ENCODE data around the gene SBNO1. TPM values are rescaled to one million over a fixed set of nuclear protein-coding genes. Genes with fewer than 3 reads are reported as not detected.
"Not testable (repeated sequence)": the region's sequence is repeated elsewhere in the genome, so short reads cannot be mapped to it uniquely, and the experiment has no call there.

SBNO1 gene
- total RNA-seq, 1 donor from 2014 or later: 20.3 TPM

- no peak for DNase-seq (ENCODE audit: low read depth in 2 of 2)
These were observed 24.4 kb upstream of the SBNO1 start for GRCh38 chr12:123388951-123389559.

DNA sequence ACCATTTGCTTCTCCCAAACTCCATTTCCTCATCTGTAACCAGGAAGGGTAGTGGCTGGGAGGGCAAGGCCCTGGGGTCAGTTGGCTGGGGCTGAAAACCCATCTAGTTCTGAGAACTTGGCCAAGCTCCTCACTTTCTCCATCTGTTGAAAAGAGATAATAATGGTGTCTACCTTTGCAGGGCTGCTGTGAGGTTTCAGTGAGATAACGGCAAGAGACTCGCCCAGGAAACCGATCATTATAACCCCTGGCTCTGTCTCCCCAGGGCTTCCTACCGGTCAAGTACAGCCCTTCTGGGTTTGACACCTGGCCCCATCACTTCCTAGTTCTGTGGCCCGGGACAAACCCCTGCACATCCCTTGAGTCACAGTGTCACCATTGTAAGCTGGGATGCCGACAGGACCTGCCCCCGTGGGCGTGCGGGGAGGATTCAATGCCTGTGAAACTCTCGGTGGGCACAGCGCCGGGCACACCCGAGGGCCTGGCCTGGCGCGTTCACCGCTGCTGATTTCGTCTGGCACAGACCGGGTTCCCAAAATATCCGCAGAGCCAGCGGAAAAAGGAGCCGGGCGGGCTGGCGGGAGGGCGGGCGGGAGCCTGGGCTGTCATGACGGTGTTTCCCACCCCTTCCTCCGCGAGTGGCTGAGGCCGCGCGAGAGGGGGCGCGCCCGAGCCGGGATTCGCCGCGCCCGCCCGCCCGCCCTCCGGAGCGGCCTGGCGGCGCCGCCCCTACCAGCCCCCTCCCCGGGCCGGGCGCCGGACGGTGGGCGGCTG lies 23.7 kb upstream of the SBNO1 start:
- DNase-seq (ENCODE audit: low read depth in 2 of 2): peak; percentile 40 to 79

GRCh38 chr12:123387508-123388176 lies 23.0 kb upstream of the SBNO1 start:
- no peak for DNase-seq (ENCODE audit: low read depth in 2 of 2)

GRCh38 chr12:123385536-123385935 lies 20.9 kb upstream of the SBNO1 start:
- not testable (repeated sequence) for DNase-seq (ENCODE audit: low read depth in 2 of 2)

- no peak for DNase-seq (ENCODE audit: low read depth in 2 of 2)
These were observed 20.3 kb upstream of the SBNO1 start for GRCh38 chr12:123384994-123385376.

- no peak for DNase-seq (ENCODE audit: low read depth in 2 of 2)
These were observed 19.8 kb upstream of the SBNO1 start for GRCh38 chr12:123384318-123384993.

- DNase-seq (ENCODE audit: low read depth in 2 of 2): no peak
These were observed 18.0 kb upstream of the SBNO1 start for GRCh38 chr12:123382684-123383083.

- no peak for DNase-seq (ENCODE audit: low read depth in 2 of 2)
These were observed 14.7 kb upstream of the SBNO1 start for GRCh38 chr12:123379391-123379790.

DNA sequence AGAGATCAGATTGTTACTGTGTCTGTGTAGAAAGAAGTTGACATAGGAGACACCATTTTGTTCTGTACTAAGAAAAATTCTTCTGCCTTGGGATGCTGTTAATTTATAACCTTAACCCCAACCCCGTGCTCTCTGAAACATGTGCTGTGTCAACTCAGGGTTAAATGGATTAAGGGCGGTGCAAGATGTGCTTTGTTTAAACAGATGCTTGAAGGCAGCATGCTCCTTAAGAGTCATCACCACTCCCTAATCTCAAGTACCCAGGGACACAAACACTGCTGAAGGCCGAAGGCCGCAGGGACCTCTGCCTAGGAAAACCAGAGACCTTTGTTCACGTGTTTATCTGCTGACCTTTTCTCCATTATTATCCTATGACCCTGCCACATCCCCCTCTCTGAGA lies 7.8 kb upstream of the SBNO1 start:
- not testable (repeated sequence) for DNase-seq (ENCODE audit: low read depth in 2 of 2)

GRCh38 chr12:123371667-123372368 lies 7.2 kb upstream of the SBNO1 start:
- not testable (repeated sequence) for DNase-seq (ENCODE audit: low read depth in 2 of 2)

- DNase-seq (ENCODE audit: low read depth in 2 of 2): no peak
These were observed 4.6 kb upstream of the SBNO1 start for GRCh38 chr12:123369229-123369628.

- not testable (repeated sequence) for DNase-seq (ENCODE audit: low read depth in 2 of 2)
These were observed 3.8 kb upstream of the SBNO1 start for GRCh38 chr12:123368431-123368830.

DNA sequence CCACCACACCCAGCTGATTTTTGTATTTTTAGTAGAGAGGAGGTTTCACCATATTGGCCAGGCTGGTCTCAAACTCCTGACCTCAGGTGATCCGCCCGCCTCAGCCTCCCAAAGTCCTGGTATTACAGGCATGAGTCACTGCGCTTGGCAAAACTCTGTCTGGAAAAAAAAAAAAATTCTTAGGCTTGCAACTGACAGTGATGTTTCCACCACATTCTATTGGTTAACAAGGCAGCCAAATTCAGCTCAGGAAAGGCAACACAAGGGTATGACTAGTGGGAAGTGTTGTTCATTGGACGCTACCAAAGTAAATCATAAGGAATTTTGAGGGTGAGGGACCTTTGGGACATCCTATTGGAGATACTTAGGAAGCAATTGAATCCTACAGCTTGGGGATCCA lies 2.9 kb upstream of the SBNO1 start:
- no peak for DNase-seq (ENCODE audit: low read depth in 2 of 2)

DNA sequence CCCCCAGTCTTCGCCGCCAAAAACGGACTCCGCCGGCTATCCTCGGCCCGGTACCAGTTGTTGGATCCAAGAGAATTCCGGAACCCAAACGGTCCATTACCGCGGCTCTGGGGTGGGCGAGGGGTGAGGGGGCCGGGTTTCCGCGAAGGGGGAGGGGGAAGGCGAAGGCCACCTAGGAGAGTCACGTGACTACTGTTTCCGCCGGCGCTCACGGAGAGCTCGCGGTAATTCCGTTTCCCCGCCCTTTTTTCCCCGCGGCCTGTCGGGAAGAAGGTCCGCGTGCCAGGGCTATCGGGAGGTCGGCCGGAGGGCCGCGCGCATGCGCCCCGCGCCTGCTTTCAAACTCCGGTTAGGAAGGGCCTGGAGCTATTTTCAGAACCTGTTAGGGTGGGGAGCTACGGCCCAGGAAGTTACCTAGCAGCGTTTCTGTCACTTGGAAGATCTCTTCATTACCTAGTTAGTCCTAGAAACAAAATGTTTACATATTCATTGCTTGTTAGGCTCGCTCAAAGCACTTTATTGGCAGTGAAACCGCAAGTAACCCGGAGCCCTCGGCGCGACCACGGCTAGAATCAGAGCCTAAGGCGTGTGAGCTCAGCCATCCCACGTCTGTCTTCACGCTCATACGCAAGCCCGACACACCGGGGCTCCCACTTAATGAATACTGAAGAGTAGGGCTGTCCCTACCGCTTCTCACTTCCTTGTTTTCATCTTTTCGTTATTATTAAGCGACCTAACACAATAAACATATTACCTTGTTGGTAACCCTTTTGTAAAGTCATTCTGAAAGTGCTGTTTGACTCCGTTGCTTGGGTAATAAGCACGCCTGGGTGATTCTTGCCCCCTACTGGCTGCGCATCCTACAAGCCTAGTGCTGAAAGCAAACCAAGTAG lies 624 bp upstream of the SBNO1 start:
- DNase-seq (ENCODE audit: low read depth in 2 of 2): peak; percentile 97 to 99

DNA sequence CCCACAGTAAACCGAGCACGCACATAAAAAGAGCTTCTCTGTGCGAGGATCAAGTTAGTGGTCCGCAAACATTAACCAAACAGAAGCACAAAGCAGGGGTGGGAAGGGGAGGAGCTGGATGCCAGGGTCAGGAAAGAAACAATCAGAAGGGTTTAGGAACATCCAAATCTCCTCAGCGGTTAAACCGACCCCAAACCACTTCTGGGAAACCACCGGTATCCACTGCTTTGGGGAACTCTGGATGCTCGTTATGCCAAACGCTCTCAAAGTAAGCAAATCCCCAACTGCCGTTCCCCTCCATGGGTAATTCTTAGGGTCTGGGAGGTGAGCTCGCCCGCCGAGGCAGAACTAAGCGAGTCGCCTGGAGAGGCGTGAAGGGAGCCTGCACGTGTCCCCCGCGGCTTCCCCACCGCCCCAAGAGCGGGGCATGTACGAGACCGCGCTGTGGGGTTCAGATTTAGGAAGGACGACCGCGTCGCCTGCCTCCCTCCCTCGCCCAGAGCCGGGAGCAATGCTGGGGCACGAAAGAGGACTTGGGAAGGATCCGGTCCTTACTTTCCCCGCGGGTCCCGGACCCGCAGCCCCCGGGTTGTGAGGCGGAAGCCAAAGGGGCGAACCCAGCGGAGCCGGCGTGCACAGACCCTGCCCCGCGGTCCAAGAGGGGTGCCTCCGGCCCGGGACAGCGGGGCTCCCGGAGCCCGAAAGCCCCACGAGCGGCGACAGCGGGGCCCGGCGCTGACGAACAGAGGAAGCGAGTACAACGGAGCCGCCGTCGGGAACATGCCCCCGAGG lies 711 bp downstream of the SBNO1 start:
- DNase-seq (ENCODE audit: low read depth in 2 of 2): peak in 1 of 2 donors; percentile 33

DNA sequence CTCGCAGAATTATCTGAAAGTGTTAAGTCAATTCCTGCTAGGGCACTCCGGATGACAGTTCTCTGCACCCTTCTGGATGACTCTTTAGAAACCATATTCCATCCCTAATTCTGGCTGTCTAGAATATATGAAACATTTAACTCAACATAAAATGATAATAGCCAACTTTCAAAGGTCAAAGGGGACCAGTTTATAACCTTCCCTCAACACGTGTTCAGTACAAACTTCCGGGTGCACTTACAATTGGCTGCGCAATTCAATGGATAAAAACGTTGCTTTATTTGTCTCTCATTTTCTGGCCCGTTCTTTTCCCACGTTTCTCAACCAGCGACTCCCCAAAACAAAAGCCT lies 1.3 kb downstream of the SBNO1 start:
- peak in 1 of 2 donors; percentile 29 for DNase-seq (ENCODE audit: low read depth in 2 of 2)

- DNase-seq (ENCODE audit: low read depth in 2 of 2): no peak
These were observed 6.6 kb downstream of the SBNO1 start for GRCh38 chr12:123358035-123358434.

DNA sequence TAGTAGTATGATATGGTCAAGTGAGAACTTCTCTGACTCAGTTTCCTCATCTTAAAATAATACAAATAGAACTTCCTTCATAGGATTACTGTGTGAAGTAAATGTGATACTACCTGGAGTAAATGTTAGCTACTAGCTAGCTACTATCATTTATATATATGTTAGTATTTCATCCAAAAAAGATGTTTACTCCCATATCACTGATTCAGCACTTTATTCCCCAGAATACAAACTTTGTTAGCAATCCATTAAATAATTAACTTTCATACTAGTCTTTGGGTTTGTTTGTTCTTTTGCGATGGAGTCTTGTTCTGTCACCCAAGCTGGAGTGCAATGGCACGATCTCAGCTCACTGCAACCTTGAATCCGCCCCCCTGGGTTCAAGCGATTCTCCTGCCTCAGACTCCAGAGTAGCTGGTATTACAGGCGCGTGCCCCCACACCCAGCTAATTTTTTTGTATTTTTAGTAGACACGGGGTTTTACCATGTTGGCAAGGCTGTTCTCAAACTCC lies 8.4 kb downstream of the SBNO1 start:
- no peak for DNase-seq (ENCODE audit: low read depth in 2 of 2)

DNA sequence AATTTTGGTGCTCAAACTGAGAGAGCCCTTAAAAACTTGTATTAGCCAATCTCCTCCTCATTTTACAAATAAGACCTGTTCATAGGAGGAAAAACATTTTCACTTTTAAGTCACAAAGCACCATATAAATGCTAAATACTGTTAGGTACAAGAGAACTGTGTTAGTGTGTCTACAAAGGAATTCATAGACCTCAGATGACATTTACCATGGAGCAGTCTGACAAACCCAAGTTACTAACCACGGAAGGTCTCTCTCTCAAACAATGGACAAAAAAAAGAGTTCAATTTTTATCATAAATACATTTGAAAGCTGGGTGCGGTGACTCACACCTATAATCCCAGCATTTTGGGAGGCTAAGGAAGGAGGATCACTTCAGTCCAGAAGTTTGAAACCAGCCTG lies 10.0 kb downstream of the SBNO1 start:
- DNase-seq (ENCODE audit: low read depth in 2 of 2): no peak
